Activated CD8-positive, alpha-beta T cell treated with anti-CD3 and anti-CD28 coated beads for 36 hours (primary cell): ENCODE measurements around the gene ROR2. TPM values are rescaled to one million over a fixed set of nuclear protein-coding genes. Genes with fewer than 3 reads are reported as not detected.

ENCODE experiments used
- ATAC-seq: fragments of 200-7000 bp; cut with Tn5 transposase; one replicate; pipeline ENCODE4 v1.10.0; 2021; ENCODE audit warnings: mild to moderate bottlenecking, moderate library complexity
- CTCF ChIA-PET: fragments of 350-600 bp; sonication (Branson Sonifier 250); formaldehyde crosslinking; loops from one replicate; lab custom pipeline; 2021; ENCODE audit warnings: antibody characterized with exemption; lab: Charles Lee
- POLR2A ChIA-PET: fragments of 350-600 bp; sonication (Branson Sonifier 250); formaldehyde crosslinking; loops from one replicate; lab custom pipeline; 2021; ENCODE audit warnings: antibody characterized with exemption; lab: Charles Lee
- DNase-seq: peaks from one replicate; pipeline ENCODE4 v3.0.0-alpha.2; 2020
- H3K27ac Mint-ChIP-seq: one replicate; pipeline ENCODE4 v1.8.0; 2021; ENCODE audit warnings: mild to moderate bottlenecking, mixed read lengths
- H3K27me3 Mint-ChIP-seq: one replicate; pipeline ENCODE4 v1.8.0; 2021; ENCODE audit warnings: mixed read lengths
- H3K36me3 Mint-ChIP-seq: one replicate; pipeline ENCODE4 v1.8.0; 2021; ENCODE audit warnings: low read depth, mixed read lengths
- H3K4me1 Mint-ChIP-seq: one replicate; pipeline ENCODE4 v1.8.0; 2021; ENCODE audit warnings: low read depth, mixed read lengths
- H3K4me3 Mint-ChIP-seq: one replicate; pipeline ENCODE4 v1.8.0; 2021; ENCODE audit warnings: mild to moderate bottlenecking, moderate library complexity, mixed read lengths
- H3K9me3 Mint-ChIP-seq: one replicate; pipeline ENCODE4 v1.8.0; 2021; ENCODE audit warnings: mixed read lengths
- intact Hi-C: fragments of 100-400 bp; cut with micrococcal nuclease; formaldehyde crosslinking; loops from one replicate; pipeline ENCODE4 v1.10.0; 2022
- total RNA-seq, 2 experiments: library from RNA; stranded (reverse); gene quantifications; one replicate each; pipeline ENCODE4 v1.2.3, GENCODE V29; 2021
- TF ChIP-seq, protein P1 (sequence below): fragments of 200-600 bp; IDR thresholded peaks from one replicate; pipeline ENCODE4 v1.8.0; 2022; ENCODE audit warnings: antibody characterized with exemption, mild to moderate bottlenecking

Gene ROR2
- total RNA-seq, 2 experiments from 2014 or later = not detected

GRCh38 chr9:91840469-91840868 lies 109.6 kb downstream of the ROR2 start:
- Mint-ChIP-seq H3K9me3 (no peaks in the 10 kb centered on the region), H3K27ac (no peak overlapping the region), H3K4me1 (no peaks in the 10 kb centered on the region), H3K4me3 (no peak overlapping the region), H3K27me3 (peaks cover 12% of the 10 kb centered on the region), H3K36me3 (no peaks in the 10 kb centered on the region)
- no peak for ATAC-seq
- POLR2A ChIA-PET = no interaction called here
- CTCF ChIA-PET = no interaction called here
- intact Hi-C loops = no loop called here
- TF ChIP-seq, protein P1, sequence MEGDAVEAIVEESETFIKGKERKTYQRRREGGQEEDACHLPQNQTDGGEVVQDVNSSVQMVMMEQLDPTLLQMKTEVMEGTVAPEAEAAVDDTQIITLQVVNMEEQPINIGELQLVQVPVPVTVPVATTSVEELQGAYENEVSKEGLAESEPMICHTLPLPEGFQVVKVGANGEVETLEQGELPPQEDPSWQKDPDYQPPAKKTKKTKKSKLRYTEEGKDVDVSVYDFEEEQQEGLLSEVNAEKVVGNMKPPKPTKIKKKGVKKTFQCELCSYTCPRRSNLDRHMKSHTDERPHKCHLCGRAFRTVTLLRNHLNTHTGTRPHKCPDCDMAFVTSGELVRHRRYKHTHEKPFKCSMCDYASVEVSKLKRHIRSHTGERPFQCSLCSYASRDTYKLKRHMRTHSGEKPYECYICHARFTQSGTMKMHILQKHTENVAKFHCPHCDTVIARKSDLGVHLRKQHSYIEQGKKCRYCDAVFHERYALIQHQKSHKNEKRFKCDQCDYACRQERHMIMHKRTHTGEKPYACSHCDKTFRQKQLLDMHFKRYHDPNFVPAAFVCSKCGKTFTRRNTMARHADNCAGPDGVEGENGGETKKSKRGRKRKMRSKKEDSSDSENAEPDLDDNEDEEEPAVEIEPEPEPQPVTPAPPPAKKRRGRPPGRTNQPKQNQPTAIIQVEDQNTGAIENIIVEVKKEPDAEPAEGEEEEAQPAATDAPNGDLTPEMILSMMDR = no peak
- DNase-seq = no peak

GRCh38 chr9:91839926-91840465 lies 110.0 kb downstream of the ROR2 start:
- H3K4me3 Mint-ChIP-seq = no peak overlapping the region
- H3K36me3 Mint-ChIP-seq = no peaks in the 10 kb centered on the region
- ATAC-seq (no peak), DNase-seq (no peak)
- CTCF ChIA-PET = no interaction called here
- H3K27me3 Mint-ChIP-seq = peaks cover 12% of the 10 kb centered on the region
- TF ChIP-seq, protein P1 = no peak
- H3K27ac Mint-ChIP-seq = no peak overlapping the region
- intact Hi-C loops = no loop called here
- H3K4me1 Mint-ChIP-seq = no peaks in the 10 kb centered on the region
- POLR2A ChIA-PET = no interaction called here
- H3K9me3 Mint-ChIP-seq = no peaks in the 10 kb centered on the region

DNA sequence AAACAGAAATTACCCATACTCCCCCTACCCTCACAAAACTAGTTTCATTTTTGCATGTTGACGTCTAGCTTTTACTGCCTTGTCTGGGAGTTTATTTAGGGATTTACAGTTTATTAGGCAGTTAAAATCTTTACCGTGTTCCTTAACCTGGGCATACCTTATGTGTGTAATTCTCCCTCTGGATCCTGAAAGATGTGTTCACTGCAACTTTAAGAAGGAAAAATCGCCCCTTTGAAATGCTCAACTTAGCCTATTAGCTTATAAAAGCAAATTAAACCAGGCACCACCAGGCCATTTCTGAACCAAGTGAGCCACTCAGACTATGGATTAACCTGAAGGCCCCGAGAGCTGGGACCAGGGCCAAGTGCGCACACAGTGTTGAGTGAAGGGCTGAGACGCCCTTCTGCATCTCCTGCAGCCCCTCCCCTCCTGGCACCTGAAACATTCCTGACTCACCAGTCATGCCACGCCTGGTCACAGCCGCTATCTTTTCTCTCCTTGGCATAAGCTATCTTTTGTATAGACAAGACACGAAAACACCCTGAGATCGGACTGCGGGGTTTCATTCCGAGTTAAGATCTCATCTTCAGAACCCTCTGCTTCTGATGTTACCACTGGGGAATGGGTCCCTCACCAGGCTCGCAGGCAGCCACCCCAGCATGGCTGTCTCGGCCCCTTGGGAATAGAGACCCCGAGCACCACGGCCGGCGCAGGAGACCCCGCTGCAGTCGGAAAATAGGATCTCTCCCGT lies 111.9 kb downstream of the ROR2 start:
- intact Hi-C loops = no loop called here
- no peaks in the 10 kb centered on the region for H3K9me3 Mint-ChIP-seq
- DNase-seq (no peak), ATAC-seq (no peak)
- H3K27me3 Mint-ChIP-seq = peaks cover 12% of the 10 kb centered on the region
- H3K27ac Mint-ChIP-seq = no peak overlapping the region
- H3K36me3 Mint-ChIP-seq = no peaks in the 10 kb centered on the region
- no peaks in the 10 kb centered on the region for H3K4me1 Mint-ChIP-seq
- TF ChIP-seq, protein P1 = no peak
- no peak overlapping the region for H3K4me3 Mint-ChIP-seq
- CTCF ChIA-PET = interaction anchor here (1.4 kb wide), 1 partner anchor 62 kb away, joined by 3 read pairs; no protein-coding TSS in a partner anchor
- POLR2A ChIA-PET = no interaction called here

- Mint-ChIP-seq H3K4me3 (no peak overlapping the region), H3K27ac (no peak overlapping the region), H3K27me3 (peaks cover 4% of the 10 kb centered on the region), H3K9me3 (no peaks in the 10 kb centered on the region), H3K4me1 (no peaks in the 10 kb centered on the region), H3K36me3 (no peaks in the 10 kb centered on the region)
- DNase-seq = no peak
- TF ChIP-seq, protein P1 = no peak
- CTCF ChIA-PET = no interaction called here
- POLR2A ChIA-PET = no interaction called here
- intact Hi-C loops = no loop called here
- no peak for ATAC-seq
Observed at GRCh38 chr9:91836515-91836914, 113.5 kb downstream of the ROR2 start.

DNA sequence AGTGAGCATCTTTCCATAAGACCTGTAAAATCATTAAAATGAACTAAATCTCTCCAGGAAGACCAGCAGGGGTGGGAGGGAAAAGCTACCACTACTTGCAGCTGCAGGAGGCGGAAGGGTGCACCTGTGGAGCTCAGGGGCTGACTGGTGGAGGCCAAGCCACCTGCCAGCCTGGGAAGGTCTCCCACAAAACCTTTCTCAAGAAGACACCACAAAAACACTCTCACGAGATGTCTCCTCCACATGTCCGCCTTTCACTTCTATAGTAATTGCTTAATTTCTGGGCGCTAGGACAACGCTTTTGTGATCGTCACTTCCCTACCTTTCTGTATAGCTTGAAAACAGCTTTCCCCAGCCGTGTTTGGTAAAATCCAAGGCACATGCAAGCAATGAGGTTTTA lies 114.4 kb downstream of the ROR2 start:
- CTCF ChIA-PET = no interaction called here
- Mint-ChIP-seq H3K27ac (no peak overlapping the region), H3K27me3 (peaks cover 4% of the 10 kb centered on the region), H3K4me3 (no peak overlapping the region), H3K36me3 (no peaks in the 10 kb centered on the region), H3K4me1 (no peaks in the 10 kb centered on the region), H3K9me3 (no peaks in the 10 kb centered on the region)
- intact Hi-C loops = no loop called here
- POLR2A ChIA-PET = no interaction called here
- DNase-seq = no peak
- no peak for ATAC-seq
- TF ChIP-seq, protein P1 = no peak
